GM18517 (cell line): Measurements from ENCODE around the gene ACOT13.
A peak's percentile ranks its signal among the peaks of the same experiment; 100 is the strongest.
"Not testable (repeated sequence)": the region's sequence is repeated elsewhere in the genome, so short reads cannot be mapped to it uniquely, and the experiment has no call there.

Source experiments
- ATAC-seq: cut with Tn5 transposase; IDR thresholded peaks from one replicate; pipeline ENCODE4 v1.9.1; 2021; ENCODE audit warnings: mild to moderate bottlenecking, moderate library complexity; ENCODE audit not compliant: unreplicated experiment

The ACOT13 gene

GRCh38 chr6:24661759-24662158 is 5.1 kb upstream of the ACOT13 start:
- not testable (repeated sequence) for ATAC-seq

- ATAC-seq = no peak
Observed at GRCh38 chr6:24662236-24662635, 4.6 kb upstream of the ACOT13 start.

GRCh38 chr6:24663189-24663588 is 3.7 kb upstream of the ACOT13 start:
- ATAC-seq = no peak

GRCh38 chr6:24664046-24664987 is 2.6 kb upstream of the ACOT13 start:
- no peak for ATAC-seq

- ATAC-seq = peak; percentile 45
Observed at GRCh38 chr6:24666097-24666640, 708 bp upstream of the ACOT13 start.

GRCh38 chr6:24667378-24667803 is 514 bp downstream of the ACOT13 start:
- ATAC-seq = peak; percentile 6

- ATAC-seq = not testable (repeated sequence)
Observed at GRCh38 chr6:24668066-24668996, 1.5 kb downstream of the ACOT13 start.

GRCh38 chr6:24668997-24669361 is 2.1 kb downstream of the ACOT13 start:
- ATAC-seq = no peak

GRCh38 chr6:24670492-24670891 is 3.6 kb downstream of the ACOT13 start:
- ATAC-seq = not testable (repeated sequence)

GRCh38 chr6:24671077-24671476 is 4.2 kb downstream of the ACOT13 start:
- ATAC-seq = not testable (repeated sequence)

- no peak for ATAC-seq
Observed at GRCh38 chr6:24672620-24673182, 5.8 kb downstream of the ACOT13 start.

GRCh38 chr6:24673625-24674024 is 6.7 kb downstream of the ACOT13 start:
- no peak for ATAC-seq

GRCh38 chr6:24678792-24679352 is 12.0 kb downstream of the ACOT13 start:
- not testable (repeated sequence) for ATAC-seq

- no peak for ATAC-seq
Observed at GRCh38 chr6:24680582-24680981, 13.7 kb downstream of the ACOT13 start.

- ATAC-seq = no peak
Observed at GRCh38 chr6:24683297-24684296, 16.7 kb downstream of the ACOT13 start.

GRCh38 chr6:24686408-24686807 is 19.5 kb downstream of the ACOT13 start:
- no peak for ATAC-seq

- ATAC-seq = no peak
Observed at GRCh38 chr6:24686946-24687345, 20.1 kb downstream of the ACOT13 start.

GRCh38 chr6:24689964-24690363 is 23.1 kb downstream of the ACOT13 start:
- ATAC-seq = no peak

GRCh38 chr6:24690593-24690992 is 23.7 kb downstream of the ACOT13 start:
- no peak for ATAC-seq
